Gastroesophageal sphincter (tissue), 4 donors: ENCODE data around the gene SLC8A2. TPM values are rescaled to one million over a fixed set of nuclear protein-coding genes. Genes with fewer than 3 reads are reported as not detected.
A peak's percentile ranks its signal among the peaks of the same experiment; 100 is the strongest.

Source experiments
- ATAC-seq: fragments of 150-250 bp; one replicate; pipeline ENCODE4 v1.9.1; 2016; ENCODE audit warnings: mild to moderate bottlenecking, moderate library complexity
- H3K27ac ChIP-seq, 4 donors: fragments of 200-600 bp; sonication (generic) in 3 of 4; 1 replicate in 3 of 4; 2 replicates in 1 of 4; pipeline ENCODE4 v1.5.1; 2016 to 2019
- H3K27me3 ChIP-seq: fragments of 200-600 bp; sonication (generic); one replicate; pipeline ENCODE4 v1.5.1; 2019
- H3K36me3 ChIP-seq, 2 donors: fragments of 200-600 bp; sonication (generic); one replicate each; pipeline ENCODE4 v1.5.1; 2019; ENCODE audit warnings: control low read depth in 1 of 2
- H3K4me1 ChIP-seq, 3 donors: fragments of 200-600 bp; sonication (generic); 1 replicate in 2 of 3; 2 replicates in 1 of 3; pipeline ENCODE4 v1.5.1; 2016 to 2019; ENCODE audit warnings: control low read depth in 2 of 3
- H3K4me3 ChIP-seq, 2 donors: fragments of 200-600 bp; sonication (generic); one replicate each; pipeline ENCODE4 v1.5.1; 2019; ENCODE audit warnings: mild to moderate bottlenecking in 1 of 2, moderate library complexity in 1 of 2
- H3K9me3 ChIP-seq, 3 donors: fragments of 200-600 bp; sonication (generic); one replicate each; pipeline ENCODE4 v1.5.1; 2017 to 2019; ENCODE audit warnings: control low read depth in 2 of 3
- EP300 ChIP-seq: sonication (generic); formaldehyde crosslinking; IDR thresholded peaks from one replicate; pipeline ENCODE4 v1.6.1; 2017; ENCODE audit warnings: antibody characterized with exemption, mild to moderate bottlenecking
- POLR2A ChIP-seq, 2 donors: fragments of 450-650 bp; IDR thresholded peaks; one replicate each; pipeline ENCODE4 v1.6.1; 2017; ENCODE audit warnings: antibody characterized with exemption in 2 of 2, mild to moderate bottlenecking in 2 of 2, moderate library complexity in 1 of 2
- POLR2AphosphoS5 ChIP-seq: sonication (generic); formaldehyde crosslinking; IDR thresholded peaks from one replicate; pipeline ENCODE4 v1.6.1; 2017; ENCODE audit warnings: antibody characterized with exemption
- WGBS, 2 donors: methylation state at CpG; one replicate each; pipeline ENCODE4 v1.1.5; 2018; ENCODE audit warnings: low coverage in 1 of 2; 5-methylcytosine and 5-hydroxymethylcytosine counted together
- total RNA-seq, 4 donors: library from RNA; depleted of rRNA; stranded (reverse); fragments of >200 nt; gene quantifications; one replicate each; pipeline ENCODE4 v1.1.0, GENCODE V29; 2016
- TF ChIP-seq, protein P1 (sequence below), 4 experiments: fragments of 200-600 bp in 2 of 4; fragments of 450-650 bp in 2 of 4; sonication (generic) in 1 of 4; IDR thresholded peaks; one replicate each; pipeline ENCODE4 v1.5.1; 2017 to 2019; ENCODE audit warnings: antibody characterized with exemption in 4 of 4, mild to moderate bottlenecking in 2 of 4, moderate library complexity in 2 of 4

The SLC8A2 gene
- total RNA-seq, 4 donors from 2014 or later: 6.5 to 19.9 (median 9.5) TPM

DNA sequence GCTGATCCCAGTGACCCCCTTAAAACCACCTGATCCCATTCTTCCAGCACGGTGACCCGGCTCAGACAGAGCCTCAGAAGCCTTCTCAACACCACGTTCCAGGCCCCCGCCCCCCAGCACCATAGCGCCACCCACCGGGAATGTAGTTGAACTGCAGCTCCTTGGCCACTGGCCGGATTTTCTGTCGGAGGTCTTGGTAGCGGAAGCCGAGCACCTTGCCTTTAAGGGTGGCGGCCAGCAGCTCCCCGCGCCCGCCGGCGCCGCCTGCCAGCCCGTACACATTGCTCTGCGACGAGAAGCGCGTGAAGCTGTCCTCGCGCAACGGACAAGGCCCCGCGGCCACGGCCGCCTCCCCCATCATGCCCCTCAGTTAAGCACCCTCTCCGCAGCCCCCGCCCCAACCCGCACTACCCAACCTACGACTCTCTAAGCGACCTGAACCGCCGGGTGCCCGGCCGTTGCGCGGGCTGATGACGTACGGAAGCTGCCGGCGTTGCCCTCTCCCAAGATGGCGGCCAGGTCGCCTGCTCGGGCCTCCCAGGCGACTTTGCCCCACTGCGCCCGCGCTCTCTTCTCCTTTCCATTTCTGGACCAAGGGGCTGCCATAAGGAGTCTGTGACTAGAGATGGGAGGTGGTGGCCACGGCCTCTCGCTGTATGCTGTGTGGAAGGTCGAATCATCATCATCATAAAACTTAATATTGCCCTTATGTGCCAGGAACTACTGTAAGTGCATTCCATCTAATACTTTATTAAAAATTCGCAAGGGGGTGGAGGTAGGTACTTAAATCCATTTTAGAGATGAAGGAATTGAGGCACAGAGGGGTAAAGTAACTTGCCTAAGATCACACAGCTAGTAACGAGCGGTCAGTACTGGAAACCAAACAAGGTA, 12.4 kb upstream of the SLC8A2 start, which contains the start of gene KPTN:
Gene KPTN (minus strand): TSS at position 420 of the 891 bp plus-strand sequence. CDS start 59 bp downstream, at position 361.
- Histone ChIP-seq H3K27me3 (peaks cover 12% of the 10 kb centered on the region), H3K4me3 (peak within 1 kb of the TSS; percentile 39 to 76), H3K36me3 (peaks cover 0 to 36% of the 10 kb centered on the region in 2 donors), H3K9me3 (no peaks in the 10 kb centered on the region), H3K27ac (peak within 1 kb of the TSS; percentile 57 to 93 (median 92)), H3K4me1 (peaks cover 0 to 32% (median 8%) of the 10 kb centered on the region in 3 donors)
- peak; percentile 47 for TF ChIP-seq POLR2AphosphoS5
- no peak for TF ChIP-seq EP300
- TF ChIP-seq, protein P1, sequence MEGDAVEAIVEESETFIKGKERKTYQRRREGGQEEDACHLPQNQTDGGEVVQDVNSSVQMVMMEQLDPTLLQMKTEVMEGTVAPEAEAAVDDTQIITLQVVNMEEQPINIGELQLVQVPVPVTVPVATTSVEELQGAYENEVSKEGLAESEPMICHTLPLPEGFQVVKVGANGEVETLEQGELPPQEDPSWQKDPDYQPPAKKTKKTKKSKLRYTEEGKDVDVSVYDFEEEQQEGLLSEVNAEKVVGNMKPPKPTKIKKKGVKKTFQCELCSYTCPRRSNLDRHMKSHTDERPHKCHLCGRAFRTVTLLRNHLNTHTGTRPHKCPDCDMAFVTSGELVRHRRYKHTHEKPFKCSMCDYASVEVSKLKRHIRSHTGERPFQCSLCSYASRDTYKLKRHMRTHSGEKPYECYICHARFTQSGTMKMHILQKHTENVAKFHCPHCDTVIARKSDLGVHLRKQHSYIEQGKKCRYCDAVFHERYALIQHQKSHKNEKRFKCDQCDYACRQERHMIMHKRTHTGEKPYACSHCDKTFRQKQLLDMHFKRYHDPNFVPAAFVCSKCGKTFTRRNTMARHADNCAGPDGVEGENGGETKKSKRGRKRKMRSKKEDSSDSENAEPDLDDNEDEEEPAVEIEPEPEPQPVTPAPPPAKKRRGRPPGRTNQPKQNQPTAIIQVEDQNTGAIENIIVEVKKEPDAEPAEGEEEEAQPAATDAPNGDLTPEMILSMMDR (IDR thresholded peaks at IDR 0.05): peak in 3 of 4 experiments; percentile 88 to 91 (median 91)
- peak; percentile 20 to 21 for TF ChIP-seq POLR2A (IDR thresholded peaks at IDR 0.05)
- ATAC-seq: peak; percentile 93
- WGBS, 2 donors: 9 to 12% methylated on average over 6 to 7 of the region's 57 CpGs

DNA sequence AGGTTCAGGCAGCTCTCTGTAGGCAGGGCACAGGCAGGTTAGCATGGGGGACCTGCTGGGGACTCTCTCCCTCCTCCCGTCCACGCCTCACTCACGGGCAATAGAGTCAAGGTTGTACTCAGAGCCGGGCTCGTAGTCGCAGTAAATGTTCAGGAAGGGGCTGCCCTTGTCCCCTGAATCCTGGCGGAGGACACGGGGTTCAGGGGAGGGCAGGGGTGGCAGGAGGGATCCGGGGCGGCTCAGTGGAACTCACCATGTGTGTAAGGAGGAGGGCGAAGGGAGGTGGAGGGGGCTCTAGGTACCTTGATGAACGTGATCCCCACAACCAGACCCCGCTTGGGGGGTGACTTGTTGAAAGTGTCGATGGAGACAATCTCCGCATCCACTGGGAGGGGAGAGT, 11.5 kb upstream of the SLC8A2 start:
- H3K27me3 ChIP-seq: peaks cover 12% of the 10 kb centered on the region
- WGBS, 2 donors: 84 to 85% methylated on average over 6 to 10 of the region's 15 CpGs
- peak overlapping the region in 1 of 2 donors; percentile 76 for H3K4me3 ChIP-seq
- no peak for ATAC-seq
- peak overlapping the region in 1 of 4 donors; percentile 93 for H3K27ac ChIP-seq
- TF ChIP-seq, protein P1 (IDR thresholded peaks at IDR 0.05): no peak
- TF ChIP-seq POLR2AphosphoS5 (no peak), EP300 (no peak), POLR2A (IDR thresholded peaks at IDR 0.05) (no peak)
- H3K36me3 ChIP-seq: peaks cover 0 to 28% of the 10 kb centered on the region in 2 donors
- no peaks in the 10 kb centered on the region for H3K9me3 ChIP-seq
- peaks cover 0 to 32% (median 8%) of the 10 kb centered on the region in 3 donors for H3K4me1 ChIP-seq

DNA sequence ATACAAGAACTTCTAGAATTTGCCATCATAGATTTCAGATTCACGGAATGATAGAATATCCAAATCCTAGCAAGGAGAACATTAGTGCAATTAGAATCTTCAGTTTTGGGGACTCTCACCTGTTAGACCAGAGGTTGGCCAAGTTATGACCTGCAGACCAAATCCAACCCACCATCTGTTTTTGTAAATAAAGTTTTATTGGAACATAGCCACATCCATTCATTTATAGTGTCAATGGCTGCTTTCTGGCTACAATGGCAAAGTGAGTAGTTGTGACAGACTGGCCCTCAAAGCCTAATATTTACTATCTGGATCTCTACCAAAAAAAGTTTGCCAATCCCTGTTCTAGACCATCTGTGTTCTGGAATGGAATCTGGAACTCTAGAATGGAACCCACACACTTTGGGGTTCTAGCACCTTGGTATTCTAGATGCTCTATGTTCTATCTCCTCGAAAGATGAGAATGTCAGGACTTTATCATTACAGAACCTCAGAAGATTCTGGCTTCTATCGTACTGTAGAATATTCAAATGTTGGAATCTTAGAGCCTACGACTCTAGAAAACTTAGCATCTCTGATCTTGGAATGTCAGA, 9.9 kb upstream of the SLC8A2 start:
- Histone ChIP-seq H3K27ac (no peak overlapping the region), H3K27me3 (peaks cover 12% of the 10 kb centered on the region), H3K9me3 (no peaks in the 10 kb centered on the region), H3K4me3 (no peak overlapping the region), H3K36me3 (peaks cover 0 to 14% of the 10 kb centered on the region in 2 donors), H3K4me1 (peaks cover 0 to 32% (median 8%) of the 10 kb centered on the region in 3 donors)
- no peak for TF ChIP-seq POLR2AphosphoS5
- TF ChIP-seq, protein P1 (IDR thresholded peaks at IDR 0.05): no peak
- no peak for TF ChIP-seq POLR2A (IDR thresholded peaks at IDR 0.05)
- no peak for ATAC-seq
- 84 to 98% methylated on average over 2 to 4 of the region's 4 CpGs for WGBS, 2 donors

DNA sequence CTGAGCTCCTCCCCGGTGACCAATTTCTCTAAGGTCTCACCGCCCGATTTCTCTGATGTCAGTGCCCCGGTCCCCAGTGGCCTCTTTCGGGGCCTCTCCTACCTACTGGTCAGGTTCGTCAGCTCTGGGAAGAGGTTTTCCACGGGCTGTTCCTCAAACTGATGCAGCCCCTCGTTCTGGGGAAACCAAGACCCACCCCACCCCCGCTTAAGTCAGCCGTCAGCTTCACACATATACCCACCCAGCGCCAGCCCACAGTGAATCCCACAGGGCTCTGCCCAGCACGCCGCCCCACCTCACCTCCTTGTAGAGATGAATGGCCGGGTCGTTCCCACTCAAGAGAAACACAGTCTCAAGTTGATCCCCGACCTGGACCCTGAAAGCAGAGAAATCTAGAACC, 9.0 kb upstream of the SLC8A2 start:
- ATAC-seq: no peak
- Histone ChIP-seq H3K4me3 (no peak overlapping the region), H3K27me3 (peaks cover 12% of the 10 kb centered on the region), H3K36me3 (peaks cover 0 to 13% of the 10 kb centered on the region in 2 donors), H3K27ac (no peak overlapping the region), H3K4me1 (peaks cover 0 to 32% (median 8%) of the 10 kb centered on the region in 3 donors), H3K9me3 (no peaks in the 10 kb centered on the region)
- WGBS, 2 donors: 76 to 90% methylated on average over 9 to 16 of the region's 16 CpGs
- TF ChIP-seq POLR2A (IDR thresholded peaks at IDR 0.05) (no peak), POLR2AphosphoS5 (no peak), EP300 (no peak)
- TF ChIP-seq, protein P1 (IDR thresholded peaks at IDR 0.05): no peak
